ENCODE results near the gene LUC7L3.
"Not testable (repeated sequence)": the region's sequence is repeated elsewhere in the genome, so short reads cannot be mapped to it uniquely, and the experiment has no call there.

Gene LUC7L3

DNA sequence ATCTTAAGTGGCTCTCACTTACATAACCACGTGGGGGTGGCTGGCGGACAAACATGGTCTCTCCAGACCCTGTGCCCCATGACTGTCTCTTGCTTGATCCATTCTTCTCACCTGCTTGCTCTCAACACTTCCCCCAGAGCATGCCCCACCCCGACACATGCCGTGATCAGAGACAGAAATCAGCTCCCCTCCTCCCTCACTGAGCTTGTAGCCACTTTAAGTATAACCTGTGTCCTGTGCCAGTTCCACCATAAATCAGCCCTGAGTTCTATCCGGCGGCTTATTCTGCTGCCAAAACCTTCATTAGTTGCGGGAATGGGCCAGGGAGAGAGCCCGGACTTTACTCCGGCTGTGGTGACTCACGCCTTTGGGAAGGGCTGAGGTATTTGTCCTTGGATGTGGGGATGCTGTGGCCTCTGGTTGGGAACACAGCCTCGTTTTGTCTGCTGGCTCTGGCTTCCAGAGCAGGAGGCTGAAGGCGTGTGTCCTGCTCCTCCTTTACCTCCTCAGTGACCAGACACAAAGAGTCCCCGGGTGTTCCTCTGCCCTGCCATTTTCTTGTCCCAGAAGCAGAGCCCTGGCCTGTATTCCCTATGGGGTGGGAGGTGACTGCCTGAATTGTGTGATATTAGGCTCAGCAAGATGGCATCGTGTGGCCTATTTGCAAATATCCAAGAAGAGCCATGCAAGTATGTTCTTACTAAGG, 32.8 kb upstream of the LUC7L3 start:
- no peak for DNase-seq (ENCODE audit: low read depth)

GRCh38 chr17:50687200-50688066, 32.0 kb upstream of the LUC7L3 start:
- DNase-seq (ENCODE audit: low read depth) = no peak

DNA sequence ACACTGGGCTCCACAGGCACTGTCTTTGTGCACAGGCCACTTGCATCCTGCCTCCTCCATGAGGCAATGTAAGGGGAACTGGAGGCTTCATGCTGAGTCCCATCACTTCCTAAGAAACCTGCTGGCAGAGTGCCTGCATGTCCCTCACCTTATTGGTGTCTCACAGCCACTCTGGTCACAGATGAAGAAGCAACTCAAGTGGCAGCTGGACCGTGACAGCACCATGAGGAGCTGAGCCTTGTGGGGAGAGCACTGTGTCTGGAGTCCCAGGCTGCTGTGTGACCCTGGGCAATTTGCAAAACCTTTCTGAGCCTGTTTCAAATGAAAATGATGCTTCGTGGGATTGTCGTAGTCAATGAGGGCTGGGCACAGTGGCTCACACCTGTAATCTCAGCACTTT, 31.2 kb upstream of the LUC7L3 start:
- no peak for DNase-seq (ENCODE audit: low read depth)

GRCh38 chr17:50689251-50689650, 30.2 kb upstream of the LUC7L3 start:
- no peak for DNase-seq (ENCODE audit: low read depth)

DNA sequence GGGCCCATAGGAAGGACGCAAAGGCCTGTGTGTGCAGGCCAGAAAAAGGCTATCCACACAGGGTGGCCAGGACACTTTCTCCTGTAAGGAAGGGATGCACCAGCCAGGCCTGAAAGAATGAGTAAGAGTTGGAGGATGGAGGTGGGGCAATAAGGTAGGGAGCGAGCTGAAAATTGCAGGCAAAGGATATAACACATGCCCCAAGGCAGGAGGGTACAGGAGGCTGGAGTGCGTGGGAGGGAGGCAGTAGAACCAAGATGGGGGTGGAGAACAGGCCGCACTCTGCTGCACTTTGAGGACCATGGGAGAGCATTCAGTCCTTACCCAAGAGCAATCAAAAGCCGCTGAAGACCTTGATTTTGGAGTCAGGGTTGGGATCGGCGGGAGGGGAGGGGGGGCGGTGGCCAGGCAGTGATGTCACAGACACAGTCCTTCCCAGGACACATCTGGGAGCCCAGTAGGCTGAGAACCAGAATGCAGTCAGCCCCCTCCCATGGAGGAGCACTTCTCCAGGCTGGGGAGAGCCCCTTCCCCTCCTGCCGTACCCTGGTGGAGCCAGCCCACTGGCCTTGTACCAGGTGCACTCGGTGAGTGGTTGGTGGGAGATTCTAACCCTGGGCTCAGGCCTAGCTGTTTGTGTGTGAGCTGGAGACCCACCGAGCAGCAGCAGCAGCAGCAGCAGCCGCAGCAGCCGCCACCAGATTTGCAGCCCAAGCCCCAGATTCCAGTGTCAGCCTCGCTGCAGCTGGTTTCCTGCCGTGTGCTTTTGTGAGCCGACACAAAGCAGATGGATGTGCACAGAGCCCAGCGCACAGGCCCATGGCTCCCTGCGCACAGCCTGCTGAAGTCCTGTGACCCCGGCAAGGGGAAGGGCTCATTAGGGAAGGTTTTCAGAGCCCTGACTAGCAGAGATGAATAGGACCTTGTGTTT, 29.2 kb upstream of the LUC7L3 start:
- no peak for DNase-seq (ENCODE audit: low read depth)

- no peak for DNase-seq (ENCODE audit: low read depth)
These were observed 28.4 kb upstream of the LUC7L3 start for GRCh38 chr17:50690887-50691549.

DNA sequence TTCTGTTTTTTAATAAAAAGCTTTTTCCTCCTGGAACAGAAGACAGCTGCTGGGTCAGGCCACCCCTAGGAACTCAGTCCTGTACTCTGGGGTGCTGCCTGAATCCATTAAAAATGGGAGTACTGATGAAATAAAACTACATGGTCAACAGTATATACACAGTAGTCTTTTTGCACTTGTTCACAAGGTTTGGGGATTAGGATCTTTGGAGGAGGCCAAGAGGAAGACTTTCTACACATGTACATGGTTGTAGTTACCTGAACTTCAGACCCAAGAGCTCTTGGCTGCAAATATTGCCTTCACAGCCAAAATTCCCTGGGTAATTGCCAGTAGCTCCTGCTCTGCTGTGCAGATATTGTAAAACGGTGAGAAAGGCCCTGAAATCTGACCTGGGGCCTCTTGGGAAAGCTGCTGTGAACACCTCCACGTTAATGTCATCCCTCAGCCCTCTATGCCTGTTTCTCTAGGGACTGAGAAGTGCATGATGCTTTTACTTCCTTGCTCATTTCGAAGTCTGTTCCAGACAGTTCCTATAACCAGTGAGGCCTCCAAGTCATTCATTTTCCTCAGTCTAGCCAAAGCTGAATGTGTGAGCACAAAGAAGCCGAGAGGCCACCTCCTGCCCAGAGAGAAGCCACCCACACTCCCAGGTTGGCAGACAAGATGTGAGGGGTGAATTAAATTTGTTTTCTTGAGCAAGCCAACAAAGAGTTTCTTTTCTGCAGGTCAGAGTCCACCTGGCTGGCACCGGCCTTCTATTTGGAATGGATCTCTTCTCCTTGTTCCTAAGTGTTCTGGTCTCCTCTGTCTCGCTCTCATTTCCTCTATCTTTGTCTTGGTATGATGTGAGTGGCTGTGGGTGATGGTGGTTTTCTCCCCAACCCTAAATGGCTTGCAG, 27.6 kb upstream of the LUC7L3 start:
- DNase-seq (ENCODE audit: low read depth) = no peak

- no peak for DNase-seq (ENCODE audit: low read depth)
These were observed 26.9 kb upstream of the LUC7L3 start for GRCh38 chr17:50692448-50693035.

DNA sequence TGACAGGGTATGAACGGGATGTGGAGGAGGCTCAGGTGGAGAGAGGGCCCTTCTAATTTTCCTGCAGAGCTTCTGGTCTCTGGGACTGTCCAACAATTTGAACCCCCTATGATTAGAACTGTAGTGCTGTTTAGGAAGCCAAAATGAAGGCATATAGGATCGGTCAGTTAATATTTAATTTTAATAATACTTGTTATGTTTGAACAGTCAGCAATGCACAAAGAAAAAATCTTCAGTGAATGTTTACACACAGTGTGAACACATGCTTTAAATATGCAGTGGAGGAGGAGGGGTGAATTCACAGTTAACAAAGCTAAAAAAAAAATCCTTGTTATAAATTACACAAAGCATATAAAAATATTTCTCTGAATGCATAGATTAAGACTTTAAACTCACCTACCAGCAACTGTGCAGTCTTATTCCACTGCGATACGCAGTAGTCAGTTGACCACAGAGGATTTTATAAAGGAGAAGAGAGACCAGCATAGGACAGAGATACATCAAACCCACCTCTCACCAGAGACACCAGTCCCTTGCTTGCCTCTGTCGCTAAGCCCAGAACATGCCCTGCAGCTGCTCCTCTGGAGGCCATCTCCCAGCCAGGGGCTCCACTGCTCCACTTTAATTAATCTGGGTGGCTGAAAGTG, 26.2 kb upstream of the LUC7L3 start:
- DNase-seq (ENCODE audit: low read depth) = no peak

GRCh38 chr17:50696365-50696879, 23.0 kb upstream of the LUC7L3 start:
- DNase-seq (ENCODE audit: low read depth) = no peak

DNA sequence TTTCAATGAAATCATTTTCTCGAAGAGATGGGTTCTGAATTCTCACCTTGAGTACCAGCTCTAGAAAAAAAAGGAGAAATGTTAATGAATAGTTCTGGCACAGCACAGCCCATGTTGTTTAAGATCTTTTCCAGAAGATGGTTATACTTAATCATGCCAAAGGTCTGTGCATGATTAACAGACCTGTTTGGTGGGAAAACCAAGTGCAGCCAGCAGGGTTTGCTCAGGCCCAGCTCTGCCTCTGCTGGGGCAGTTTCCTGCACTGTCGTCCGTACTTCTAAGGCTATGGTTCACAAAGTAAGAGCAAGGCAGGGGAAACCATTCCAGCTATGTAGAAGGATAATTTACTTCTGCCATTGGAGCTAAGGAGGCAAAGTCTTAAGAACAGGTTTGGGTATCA, 22.3 kb upstream of the LUC7L3 start:
- no peak for DNase-seq (ENCODE audit: low read depth)

- DNase-seq (ENCODE audit: low read depth) = no peak
These were observed 21.6 kb upstream of the LUC7L3 start for GRCh38 chr17:50697663-50698272.

DNA sequence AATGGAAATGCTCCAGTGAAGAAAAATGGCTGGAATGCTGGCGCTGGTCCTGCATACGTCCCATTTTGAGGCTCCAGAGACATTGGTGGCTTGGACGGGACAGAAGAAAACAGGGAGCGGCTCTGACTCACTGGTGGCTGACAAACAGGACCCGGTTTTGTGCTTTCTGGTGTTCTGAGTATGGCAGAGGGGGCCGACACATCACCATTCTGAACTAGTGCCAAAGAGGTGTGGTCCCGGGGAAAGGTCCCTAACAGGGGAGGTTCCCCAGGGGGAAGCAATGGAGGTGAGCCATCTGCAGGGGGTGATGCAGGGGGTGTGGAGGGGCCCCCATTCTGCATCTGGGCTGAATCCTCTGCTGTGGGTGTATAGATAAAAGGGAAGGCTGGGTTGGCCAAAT, 20.0 kb upstream of the LUC7L3 start:
- no peak for DNase-seq (ENCODE audit: low read depth)

DNA sequence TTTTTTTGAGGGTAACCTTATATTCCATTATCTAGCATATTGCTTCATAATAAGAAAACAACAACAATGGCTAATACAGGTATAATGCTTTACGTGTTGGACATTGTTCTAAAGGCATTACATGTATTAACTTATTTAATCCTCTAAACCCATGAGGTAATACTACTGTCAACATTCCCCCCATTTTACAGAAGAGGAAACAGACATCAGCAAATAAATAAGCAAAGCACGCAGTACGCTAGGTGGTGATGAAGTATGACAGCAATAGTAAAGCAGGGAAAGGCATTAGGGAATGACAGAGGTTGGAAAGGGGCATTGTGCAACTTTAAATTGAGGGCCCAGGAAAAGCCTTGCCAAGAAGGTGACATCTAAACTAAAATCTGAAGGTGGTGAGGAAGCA, 16.2 kb upstream of the LUC7L3 start:
- DNase-seq (ENCODE audit: low read depth) = no peak

- DNase-seq (ENCODE audit: low read depth) = peak; percentile 83
These were observed 11.9 kb upstream of the LUC7L3 start, which contains the start of gene ANKRD40 for GRCh38 chr17:50707289-50708049. Gene ANKRD40, minus strand, starts transcription at chr17:50707914. Its CDS starts 260 bp downstream, at chr17:50707654.

DNA sequence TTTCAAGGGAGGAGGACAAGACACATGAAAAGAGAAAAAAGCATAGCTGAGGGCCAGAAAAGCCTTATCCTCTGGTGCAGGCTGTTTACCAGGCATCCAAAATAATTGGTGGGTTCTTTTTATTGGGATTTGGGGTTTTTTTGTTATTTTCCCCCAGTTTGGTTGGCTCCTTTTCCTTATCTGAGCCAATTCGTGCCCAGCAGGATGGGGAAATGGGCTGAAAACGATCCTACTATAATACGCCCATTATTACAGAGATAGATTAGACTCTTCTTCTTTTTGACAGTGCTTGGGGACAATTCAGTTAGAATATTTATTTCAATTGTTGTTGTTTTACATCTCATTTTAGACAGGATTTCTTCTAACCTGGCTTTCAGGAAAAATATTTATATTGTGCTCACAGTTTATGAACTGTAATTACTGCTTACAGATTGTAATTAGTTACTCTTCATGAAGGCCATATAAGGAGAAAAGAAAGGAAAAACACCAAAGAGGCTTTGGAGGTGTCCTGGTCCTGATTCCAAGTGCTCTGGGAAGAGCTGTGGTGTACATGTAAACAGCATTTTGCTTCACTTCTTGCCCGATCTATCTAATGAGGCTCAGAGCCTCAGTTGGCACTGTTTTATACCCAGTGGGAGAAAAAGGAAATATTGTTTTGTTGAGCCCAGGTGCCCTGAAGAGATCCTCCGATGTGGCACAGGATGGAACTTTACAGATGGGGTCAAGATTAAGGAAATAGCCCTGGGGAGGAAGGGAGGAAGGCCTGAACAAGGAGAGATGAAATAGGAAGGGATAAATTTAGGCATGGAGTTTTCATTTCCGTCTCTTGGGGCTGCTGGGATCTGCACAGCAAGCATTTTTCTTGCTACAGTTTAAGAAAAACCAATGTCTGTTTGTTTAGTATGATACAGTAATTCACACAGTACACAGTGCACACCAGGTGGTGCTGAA, 11.1 kb upstream of the LUC7L3 start:
- DNase-seq (ENCODE audit: low read depth) = no peak

- not testable (repeated sequence) for DNase-seq (ENCODE audit: low read depth)
These were observed 10.3 kb upstream of the LUC7L3 start for GRCh38 chr17:50709053-50709452.

Measured in activated T-cell treated with anti-CD3 and anti-CD28 coated beads for 1 hour (primary cell).